KOPT-K1 (cell line): ENCODE data around the gene ZNF470.

Experiments used
- H3K27ac ChIP-seq: fragments of 200-600 bp; sonication (generic); 2 replicates; pipeline ENCODE4 v1.5.1; 2016; ENCODE audit warnings: antibody characterized with exemption, mild to moderate bottlenecking, low read depth, low read length; ENCODE audit not compliant: poor library complexity, severe bottlenecking
- H3K36me3 ChIP-seq: fragments of 200-600 bp; sonication (generic); 2 replicates; pipeline ENCODE4 v1.5.1; 2017; ENCODE audit warnings: antibody characterized with exemption, mild to moderate bottlenecking, low read length, moderate library complexity; ENCODE audit not compliant: insufficient read depth
- H3K9me3 ChIP-seq: fragments of 200-600 bp; sonication (generic); 2 replicates; pipeline ENCODE4 v1.5.1; 2017; ENCODE audit warnings: antibody characterized with exemption, low read length, mild to moderate bottlenecking; ENCODE audit not compliant: insufficient read depth, poor library complexity, severe bottlenecking

The ZNF470 gene

DNA sequence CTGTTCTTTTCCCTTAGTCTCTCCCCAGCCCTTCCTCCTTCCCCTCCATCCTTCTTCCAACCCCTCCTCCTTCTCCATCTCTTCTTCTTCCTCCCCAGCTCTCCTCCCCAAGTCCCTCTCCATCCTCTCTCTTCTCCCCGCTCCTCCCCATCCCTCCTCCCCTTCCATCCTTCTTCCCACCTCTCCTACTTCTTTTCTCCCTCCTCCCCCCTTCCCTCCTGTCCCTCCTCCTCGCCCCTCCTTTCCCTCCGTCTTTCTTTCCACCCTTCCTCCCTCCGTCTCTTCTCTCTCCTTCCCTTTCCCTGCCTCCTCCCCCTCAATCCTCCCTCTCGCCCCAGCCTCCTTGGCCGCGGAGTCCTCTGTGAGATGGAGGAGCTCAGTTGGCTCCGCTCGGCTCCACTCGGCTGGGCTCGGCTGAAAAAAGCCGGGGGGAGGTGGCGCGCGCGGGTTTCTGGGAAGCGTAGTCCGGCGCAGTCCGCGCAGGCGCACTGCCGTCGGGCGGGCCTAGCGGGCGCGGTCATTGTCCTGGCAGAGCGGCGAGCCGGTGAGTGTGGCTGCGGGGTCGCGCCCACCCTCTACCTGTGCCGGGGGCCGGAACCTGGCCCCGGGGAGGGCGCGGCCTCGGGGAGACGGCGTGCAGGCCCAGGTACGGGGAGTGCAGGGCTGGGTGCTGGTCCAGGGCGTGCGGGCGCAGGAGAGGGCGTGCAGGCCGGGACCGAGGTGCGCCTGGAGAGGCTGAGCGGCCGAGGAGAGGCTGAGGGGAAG lies 27.7 kb downstream of the ZNF470 start, which contains the start of gene ZNF71:
Gene ZNF71, plus strand, starts transcription at position 520 of the 765 bp plus-strand sequence. CDS start 6,257 bp downstream, outside the sequence.
- Histone ChIP-seq H3K27ac (peak within 1 kb of the TSS; percentile 58), H3K9me3 (peaks cover 35% of the 10 kb centered on the region), H3K36me3 (peaks cover 13% of the 10 kb centered on the region)

DNA sequence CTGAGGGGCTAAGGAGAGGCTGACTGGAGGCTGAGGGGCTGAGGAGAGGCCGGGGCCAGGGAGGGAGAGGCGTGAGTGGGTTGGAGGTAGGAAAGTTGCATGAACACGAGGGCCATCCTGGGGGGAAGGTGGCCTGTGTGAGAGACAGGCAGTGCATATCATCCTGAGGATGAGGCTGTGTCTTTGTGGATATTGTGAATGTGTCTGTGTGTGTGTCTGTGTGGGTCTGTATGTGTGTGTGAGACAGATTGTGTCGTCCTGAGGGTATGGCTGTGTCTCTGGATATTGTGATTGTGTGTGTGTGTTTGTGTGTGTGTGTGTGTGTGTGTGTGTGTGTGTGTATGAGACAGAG lies 28.3 kb downstream of the ZNF470 start:
- Histone ChIP-seq H3K36me3 (peaks cover 15% of the 10 kb centered on the region), H3K9me3 (peaks cover 31% of the 10 kb centered on the region), H3K27ac (peak overlapping the region; percentile 58)

DNA sequence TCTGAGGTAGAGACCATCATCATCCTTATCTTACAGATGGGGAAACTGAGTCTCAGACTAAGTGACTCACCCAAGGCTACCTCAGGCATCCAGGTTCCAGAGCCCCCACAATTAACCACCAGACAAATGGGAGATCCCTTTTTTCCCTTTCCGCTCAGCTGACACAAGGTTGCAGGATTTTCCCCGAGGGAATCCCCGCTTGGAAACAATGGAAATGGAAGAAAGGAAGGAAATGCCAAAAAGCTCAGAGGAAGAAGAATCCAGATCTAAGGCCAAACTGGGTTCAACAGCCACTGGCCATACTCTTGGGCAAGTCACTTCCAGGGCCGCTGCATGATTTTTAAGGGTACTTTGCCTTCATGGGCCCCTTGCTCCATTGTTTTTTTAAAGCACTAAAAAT lies 29.4 kb downstream of the ZNF470 start:
- peaks cover 42% of the 10 kb centered on the region for H3K9me3 ChIP-seq
- peaks cover 27% of the 10 kb centered on the region for H3K36me3 ChIP-seq
- no peak overlapping the region for H3K27ac ChIP-seq

DNA sequence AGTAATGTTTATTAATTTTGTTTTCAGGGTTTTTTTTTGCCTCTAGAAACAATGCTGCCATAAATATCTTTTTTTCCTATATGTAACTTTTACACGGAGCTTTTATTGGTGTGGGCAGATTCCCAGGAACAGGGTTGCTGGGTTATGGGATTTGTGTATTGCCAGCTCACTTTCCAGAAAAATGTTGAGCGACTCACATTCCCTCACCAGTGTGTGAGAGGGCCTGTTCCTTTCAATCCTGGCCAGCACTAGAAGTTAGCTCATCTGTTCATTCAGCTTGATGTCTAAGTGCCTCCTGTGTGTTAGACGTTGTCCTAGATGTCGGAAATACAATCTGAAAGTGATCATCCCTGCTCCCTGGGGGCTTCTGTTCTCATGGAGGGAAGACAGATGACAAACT lies 30.4 kb downstream of the ZNF470 start:
- Histone ChIP-seq H3K27ac (no peak overlapping the region), H3K36me3 (peaks cover 37% of the 10 kb centered on the region), H3K9me3 (peaks cover 49% of the 10 kb centered on the region)

DNA sequence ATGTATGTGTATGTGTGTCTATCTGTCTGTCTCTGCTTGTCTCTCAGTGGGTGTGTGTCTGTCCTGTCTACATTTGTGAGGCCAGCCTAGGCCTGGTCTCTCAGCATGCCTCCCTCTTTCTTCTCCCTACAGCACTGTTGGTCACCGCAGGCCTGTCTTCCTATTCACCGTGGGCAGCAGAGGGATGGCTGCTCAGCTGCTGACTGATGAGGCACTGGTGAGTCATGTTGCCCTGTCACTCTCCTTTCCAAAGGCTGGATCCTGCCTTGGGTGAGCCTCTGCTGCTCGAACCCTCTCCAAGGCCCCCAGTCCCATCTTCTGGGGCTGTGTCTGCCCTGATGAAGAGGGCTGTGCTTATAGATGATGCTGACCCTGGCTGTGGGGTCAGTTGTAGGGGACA lies 34.1 kb downstream of the ZNF470 start:
- no peak overlapping the region for H3K27ac ChIP-seq
- peaks cover 61% of the 10 kb centered on the region for H3K36me3 ChIP-seq
- peaks cover 86% of the 10 kb centered on the region for H3K9me3 ChIP-seq

DNA sequence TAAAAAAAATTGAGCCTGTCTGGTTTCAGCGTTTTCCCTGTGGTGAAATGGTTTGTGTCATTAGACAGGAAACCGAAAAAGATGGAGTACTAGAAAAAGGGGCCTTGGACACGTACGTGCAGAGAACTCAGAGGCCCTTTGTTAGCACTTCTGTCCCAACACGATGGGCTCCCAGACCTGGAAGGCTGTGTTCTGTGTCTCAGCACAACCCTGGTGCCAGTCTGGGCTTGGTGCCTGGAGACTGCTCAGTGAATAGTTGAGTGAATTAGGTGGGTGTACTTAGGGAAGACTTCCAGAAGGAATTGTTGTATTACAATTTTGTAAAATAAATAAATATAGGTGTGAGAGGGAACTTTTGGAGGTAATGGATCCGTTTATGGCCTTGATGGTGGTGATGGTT lies 36.6 kb downstream of the ZNF470 start:
- H3K9me3 ChIP-seq: peaks cover 92% of the 10 kb centered on the region

DNA sequence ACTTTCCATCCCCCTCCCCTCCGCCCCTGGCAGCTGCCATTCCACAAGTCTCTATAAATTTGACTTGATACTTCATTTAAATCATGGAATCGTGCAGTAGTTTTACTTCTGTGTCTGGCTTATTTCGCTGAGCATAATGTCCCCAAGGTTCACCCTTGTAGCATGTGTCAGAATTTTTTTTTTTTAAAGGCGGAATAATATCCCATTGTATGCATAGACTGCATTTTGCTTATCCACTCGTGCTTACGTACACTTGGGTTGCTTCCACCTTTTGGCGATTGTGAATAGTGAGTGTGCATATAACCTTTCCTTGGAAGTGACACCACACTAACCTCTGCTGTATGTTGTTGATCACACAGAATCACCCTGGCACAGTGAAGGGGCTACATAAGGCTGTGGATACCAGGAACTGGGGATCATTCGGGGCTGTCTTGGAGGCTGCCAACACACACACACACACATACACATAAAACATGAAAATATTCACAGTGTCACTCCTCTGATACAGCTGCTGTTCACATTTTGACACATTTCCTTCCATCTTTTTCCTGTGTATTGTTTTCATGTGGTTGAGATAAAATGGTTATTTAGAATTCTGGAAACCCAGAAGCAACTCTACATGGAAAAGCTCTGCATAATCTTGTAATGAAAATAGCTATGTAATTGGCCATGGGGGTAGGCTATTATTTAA lies 41.2 kb downstream of the ZNF470 start:
- Histone ChIP-seq H3K36me3 (peaks cover 61% of the 10 kb centered on the region), H3K9me3 (peaks cover 100% of the 10 kb centered on the region)

More for the DNA sequence above, 36.6 kb downstream of the ZNF470 start:
- H3K36me3 ChIP-seq: peaks cover 56% of the 10 kb centered on the region
- H3K27ac ChIP-seq: no peak overlapping the region

DNA sequence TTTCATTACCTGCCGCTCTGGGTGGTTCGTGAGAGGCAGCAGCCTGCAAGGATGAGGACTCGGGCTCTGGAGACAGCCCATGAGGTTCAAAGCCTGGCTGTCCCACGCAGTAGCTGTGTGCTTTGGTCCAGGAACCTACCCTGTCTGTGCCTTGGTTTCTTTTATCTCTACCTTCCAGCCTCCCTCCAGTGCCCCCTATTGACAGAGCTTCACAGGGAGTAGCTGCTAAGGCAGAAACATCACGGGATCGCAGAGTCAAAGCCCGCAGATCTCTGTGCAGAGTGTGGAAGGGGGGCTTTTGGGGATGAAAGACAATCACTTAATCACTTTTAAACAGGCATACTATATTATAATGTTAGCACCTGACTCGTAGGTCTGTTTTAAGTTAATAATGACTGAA lies 44.0 kb downstream of the ZNF470 start:
- peaks cover 56% of the 10 kb centered on the region for H3K36me3 ChIP-seq
- H3K9me3 ChIP-seq: peaks cover 100% of the 10 kb centered on the region
- H3K27ac ChIP-seq: no peak overlapping the region

More for the DNA sequence above, 41.2 kb downstream of the ZNF470 start:
- no peak overlapping the region for H3K27ac ChIP-seq

DNA sequence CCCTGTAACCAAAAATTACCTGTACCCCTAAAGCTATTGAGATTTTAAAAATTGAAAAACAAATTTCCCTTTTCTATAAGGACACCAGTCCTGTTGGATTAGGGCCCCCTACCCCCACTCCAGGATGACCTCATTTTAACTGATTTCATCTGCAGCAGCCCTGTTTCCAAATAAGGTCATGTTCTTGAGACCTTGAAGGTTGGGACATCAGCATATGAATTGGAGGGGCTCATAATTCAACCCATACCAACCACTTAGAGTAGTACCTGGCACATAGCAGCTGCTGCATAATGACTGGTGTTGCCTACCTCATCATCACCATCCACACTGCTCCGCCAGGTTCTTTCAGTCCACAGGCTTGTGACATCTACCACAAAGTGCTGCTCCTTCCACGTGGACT lies 45.5 kb downstream of the ZNF470 start:
- H3K27ac ChIP-seq: no peak overlapping the region
- H3K9me3 ChIP-seq: peaks cover 100% of the 10 kb centered on the region
- H3K36me3 ChIP-seq: peaks cover 62% of the 10 kb centered on the region

DNA sequence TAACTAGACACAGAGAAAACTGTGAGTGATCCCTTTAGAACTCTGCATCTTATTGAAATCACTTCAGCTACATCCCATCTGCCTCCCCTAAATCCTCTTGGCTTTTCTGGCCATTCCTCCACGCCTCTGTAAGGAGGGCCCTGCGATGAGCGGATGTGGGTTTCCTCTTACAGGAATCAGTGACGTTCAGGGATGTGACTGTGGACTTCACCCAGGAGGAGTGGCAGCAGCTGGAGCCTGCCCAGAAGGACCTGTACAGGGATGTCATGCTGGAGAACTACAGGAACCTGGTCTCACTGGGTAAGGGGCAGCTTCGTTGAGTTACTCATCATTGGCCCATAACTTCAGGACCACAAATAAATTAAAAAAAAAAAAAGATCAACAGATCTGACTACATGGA lies 46.4 kb downstream of the ZNF470 start:
- Histone ChIP-seq H3K27ac (no peak overlapping the region), H3K9me3 (peaks cover 100% of the 10 kb centered on the region), H3K36me3 (peaks cover 63% of the 10 kb centered on the region)

DNA sequence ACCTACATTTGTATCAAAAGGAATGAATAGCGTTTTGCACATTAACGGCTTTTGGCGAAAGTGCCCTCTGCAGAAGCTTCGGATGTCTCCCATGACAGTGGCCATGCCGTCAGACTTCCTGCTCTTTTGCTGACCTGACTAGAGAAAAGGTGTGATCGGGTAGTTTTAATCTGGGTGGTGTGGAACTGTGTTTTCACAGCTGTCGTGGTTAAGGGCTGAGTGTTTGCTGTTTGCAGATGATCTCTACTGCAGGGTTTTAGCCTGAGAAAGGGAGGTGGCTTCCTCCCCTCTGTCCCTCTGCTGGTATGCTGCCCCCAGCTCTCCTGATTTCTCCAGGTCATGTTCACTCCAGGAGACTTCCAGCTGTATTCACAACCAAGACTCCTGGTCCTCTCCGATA lies 50.3 kb downstream of the ZNF470 start:
- H3K27ac ChIP-seq: no peak overlapping the region
- peaks cover 49% of the 10 kb centered on the region for H3K36me3 ChIP-seq
- peaks cover 99% of the 10 kb centered on the region for H3K9me3 ChIP-seq

DNA sequence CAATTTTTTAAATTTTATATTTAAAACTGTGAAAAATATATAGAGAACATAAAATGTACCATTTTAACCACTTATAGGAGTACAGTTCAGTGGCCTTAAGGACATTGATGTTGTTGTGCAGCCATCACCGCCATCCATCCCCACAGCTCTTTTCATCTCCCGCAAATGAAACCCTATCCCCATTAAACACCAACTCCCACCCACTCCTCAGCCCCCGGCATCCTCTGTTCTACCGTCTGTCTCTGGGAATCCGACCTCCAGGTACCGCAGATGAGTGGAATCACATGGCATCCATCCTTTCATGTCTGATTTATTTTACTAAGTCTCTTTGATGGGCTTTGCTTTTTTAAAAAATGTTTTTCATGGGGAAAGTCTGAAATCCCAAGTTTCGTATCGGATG lies 51.9 kb downstream of the ZNF470 start:
- Histone ChIP-seq H3K27ac (no peak overlapping the region), H3K36me3 (peaks cover 57% of the 10 kb centered on the region), H3K9me3 (peaks cover 99% of the 10 kb centered on the region)

DNA sequence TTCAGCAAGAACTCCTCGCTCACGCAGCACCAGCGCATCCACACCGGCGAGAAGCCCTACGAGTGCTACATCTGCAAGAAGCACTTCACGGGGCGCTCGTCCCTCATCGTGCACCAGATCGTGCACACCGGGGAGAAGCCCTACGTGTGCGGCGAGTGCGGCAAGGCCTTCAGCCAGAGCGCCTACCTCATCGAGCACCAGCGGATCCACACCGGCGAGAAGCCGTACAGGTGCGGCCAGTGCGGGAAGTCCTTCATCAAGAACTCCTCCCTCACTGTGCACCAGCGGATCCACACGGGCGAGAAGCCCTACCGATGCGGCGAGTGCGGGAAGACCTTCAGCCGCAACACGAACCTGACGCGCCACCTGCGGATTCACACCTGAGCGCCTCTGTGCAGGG lies 55.1 kb downstream of the ZNF470 start:
- H3K36me3 ChIP-seq: peaks cover 64% of the 10 kb centered on the region
- no peak overlapping the region for H3K27ac ChIP-seq
- H3K9me3 ChIP-seq: peaks cover 91% of the 10 kb centered on the region

DNA sequence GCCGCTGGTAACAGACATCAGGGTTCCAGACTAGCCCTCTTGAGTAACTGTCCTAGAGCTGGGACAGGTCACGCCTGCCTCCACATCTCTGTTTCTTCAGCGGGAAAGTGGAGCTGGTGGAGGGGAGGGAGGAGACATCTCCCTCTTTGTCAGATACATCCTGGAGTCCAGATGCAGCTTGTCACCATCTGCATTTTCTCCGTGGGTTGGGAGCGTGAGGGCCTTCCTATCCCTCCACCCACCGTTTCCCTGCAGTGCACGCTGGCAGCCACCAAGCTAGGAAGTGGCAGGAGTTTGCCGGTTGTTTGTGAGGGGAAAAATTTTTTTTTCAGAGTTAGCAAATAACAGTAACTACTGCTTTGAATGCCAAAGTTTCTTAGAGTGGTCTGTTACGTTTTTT lies 55.7 kb downstream of the ZNF470 start:
- Histone ChIP-seq H3K9me3 (peaks cover 91% of the 10 kb centered on the region), H3K36me3 (peaks cover 57% of the 10 kb centered on the region), H3K27ac (no peak overlapping the region)

DNA sequence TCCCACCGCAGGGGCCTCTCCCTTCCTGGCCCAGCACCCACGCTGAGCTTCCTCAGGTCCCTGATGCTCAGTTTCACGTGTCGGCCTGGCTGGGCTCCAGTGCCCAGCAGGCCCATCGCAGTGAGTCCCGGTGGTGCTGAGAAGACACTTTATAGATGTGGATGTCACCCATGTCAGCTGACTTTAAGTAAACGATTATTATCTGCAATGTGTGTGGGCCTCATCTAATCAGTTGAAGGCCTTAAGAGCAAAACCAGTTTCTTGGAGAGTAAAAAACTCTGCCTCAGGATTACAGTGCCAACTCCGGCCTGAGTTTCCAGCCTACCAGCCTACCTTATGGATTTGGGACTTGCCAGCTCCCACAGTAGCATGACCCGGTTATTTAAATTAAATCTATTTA lies 58.4 kb downstream of the ZNF470 start:
- H3K9me3 ChIP-seq: peaks cover 88% of the 10 kb centered on the region
- no peak overlapping the region for H3K27ac ChIP-seq
- H3K36me3 ChIP-seq: peaks cover 51% of the 10 kb centered on the region

DNA sequence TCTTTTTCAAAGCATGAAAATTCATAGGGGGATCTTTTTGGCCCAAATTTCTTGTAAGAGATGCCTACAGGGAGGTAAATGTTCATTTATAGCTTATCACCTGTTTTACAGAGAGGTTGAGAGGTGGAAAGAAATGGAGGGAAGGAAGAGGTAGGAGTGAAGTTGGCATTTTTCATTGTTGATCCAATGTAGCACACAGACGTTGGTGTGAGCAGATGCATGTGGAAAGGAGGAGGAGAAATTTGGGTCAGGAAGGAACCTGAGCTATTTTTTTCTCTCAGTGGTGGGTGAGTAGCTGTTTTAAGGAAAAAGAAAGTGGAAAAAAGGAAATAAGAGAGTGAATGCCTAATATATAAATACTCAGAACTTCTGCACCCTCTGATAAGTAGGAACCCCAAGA lies 65.8 kb downstream of the ZNF470 start:
- Histone ChIP-seq H3K9me3 (peaks cover 70% of the 10 kb centered on the region), H3K27ac (no peak overlapping the region)

More for the DNA sequence above, 65.8 kb downstream of the ZNF470 start:
- no peaks in the 10 kb centered on the region for H3K36me3 ChIP-seq
